Activated CD8-positive, alpha-beta memory T cell treated with anti-CD3 and anti-CD28 coated beads, Interleukin-2, amount 50 U/mL, for 1 hour (primary cell): ENCODE results near the gene LZTR1.
"Not testable (repeated sequence)": the region's sequence is repeated elsewhere in the genome, so short reads cannot be mapped to it uniquely, and the experiment has no call there.

Experiments
- DNase-seq: peaks from one replicate; pipeline ENCODE4 v3.0.0-alpha.2; 2020; ENCODE audit errors: extremely low read depth

The LZTR1 gene

GRCh38 chr22:21033895-21034294 lies 51.8 kb downstream of the LZTR1 start:
- no peak for DNase-seq

- no peak for DNase-seq
Measured at GRCh38 chr22:21034989-21035388, 52.9 kb downstream of the LZTR1 start.

GRCh38 chr22:21038405-21038804 lies 56.3 kb downstream of the LZTR1 start:
- no peak for DNase-seq

- not testable (repeated sequence) for DNase-seq
Measured at GRCh38 chr22:21039158-21039557, 57.1 kb downstream of the LZTR1 start.

- no peak for DNase-seq
Measured at GRCh38 chr22:21041937-21042336, 59.8 kb downstream of the LZTR1 start.

GRCh38 chr22:21042978-21043859 lies 61.1 kb downstream of the LZTR1 start:
- no peak for DNase-seq

- DNase-seq = no peak
Measured at GRCh38 chr22:21043860-21044535, 61.9 kb downstream of the LZTR1 start.

- DNase-seq = no peak
Measured at GRCh38 chr22:21044931-21045584, 63.0 kb downstream of the LZTR1 start.

GRCh38 chr22:21045585-21046294 lies 63.6 kb downstream of the LZTR1 start, which contains the start of gene LRRC74B:
Gene LRRC74B, plus strand, starts transcription at chr22:21045946. Its CDS starts 41 bp downstream, at chr22:21045987.
- peak; percentile 12 for DNase-seq

- no peak for DNase-seq
Measured at GRCh38 chr22:21047035-21047661, 65.1 kb downstream of the LZTR1 start.

- DNase-seq = no peak
Measured at GRCh38 chr22:21047730-21048129, 65.6 kb downstream of the LZTR1 start.

- DNase-seq = not testable (repeated sequence)
Measured at GRCh38 chr22:21048448-21048847, 66.4 kb downstream of the LZTR1 start.
